H9 (cell line): ENCODE measurements around the gene CHN1. TPM values are rescaled to one million over a fixed set of nuclear protein-coding genes. Genes with fewer than 3 reads are reported as not detected.

Experiments
- DNase-seq: peaks from one replicate; pipeline ENCODE4 v3.0.0-alpha.2; 2017
- H2AFZ ChIP-seq: one replicate; pipeline ENCODE4 v1.6.1; 2013; ENCODE audit warnings: mild to moderate bottlenecking, low read length, control low read depth, moderate library complexity
- H2AK5ac ChIP-seq: 2 replicates; pipeline ENCODE4 v1.6.1; 2013; ENCODE audit warnings: low read length, control low read depth, mixed read lengths; ENCODE audit not compliant: insufficient read length
- H2BK120ac ChIP-seq: one replicate; pipeline ENCODE4 v1.6.1; 2013; ENCODE audit warnings: low read depth, mild to moderate bottlenecking, low read length, control low read depth, inconsistent platforms; ENCODE audit not compliant: poor library complexity, severe bottlenecking
- H2BK12ac ChIP-seq: 2 replicates; pipeline ENCODE4 v1.6.1; 2013; ENCODE audit warnings: low read length, control low read depth, mixed read lengths, low read depth; ENCODE audit not compliant: insufficient read length
- H2BK15ac ChIP-seq: 2 replicates; pipeline ENCODE4 v1.6.1; 2013; ENCODE audit warnings: low read depth, low read length, control low read depth
- H2BK20ac ChIP-seq: one replicate; pipeline ENCODE4 v1.6.1; 2013; ENCODE audit warnings: low read depth, mild to moderate bottlenecking, low read length, control low read depth, inconsistent platforms; ENCODE audit not compliant: poor library complexity, severe bottlenecking
- H2BK5ac ChIP-seq: 2 replicates; pipeline ENCODE4 v1.6.1; 2013; ENCODE audit warnings: low read length, control low read depth, mixed read lengths; ENCODE audit not compliant: insufficient read length
- H3K14ac ChIP-seq: 2 replicates; pipeline ENCODE4 v1.6.1; 2013; ENCODE audit warnings: low read length, control low read depth; ENCODE audit not compliant: insufficient read depth
- H3K18ac ChIP-seq: 2 replicates; pipeline ENCODE4 v1.6.1; 2013; ENCODE audit warnings: low read depth, mild to moderate bottlenecking, mixed read lengths, low read length, control low read depth; ENCODE audit not compliant: insufficient read length
- H3K23ac ChIP-seq: 2 replicates; pipeline ENCODE4 v1.6.1; 2013; ENCODE audit warnings: low read length, control low read depth, mixed read lengths, low read depth; ENCODE audit not compliant: insufficient read length
- H3K23me2 ChIP-seq: 2 replicates; pipeline ENCODE4 v1.6.1; 2013; ENCODE audit warnings: low read depth, mild to moderate bottlenecking, mixed read lengths, low read length, control low read depth; ENCODE audit not compliant: insufficient read length, poor library complexity, severe bottlenecking
- H3K27ac ChIP-seq: 2 replicates; pipeline ENCODE4 v1.5.1; 2013; ENCODE audit warnings: low read length, control low read depth, mixed read lengths, low read depth; ENCODE audit not compliant: insufficient read length
- H3K27me3 ChIP-seq: 2 replicates; pipeline ENCODE4 v1.6.1; 2013; ENCODE audit warnings: low read length, control low read depth, inconsistent platforms; ENCODE audit not compliant: insufficient read depth
- H3K4ac ChIP-seq: 2 replicates; pipeline ENCODE4 v1.6.1; 2013; ENCODE audit warnings: low read depth, mild to moderate bottlenecking, control low read depth, inconsistent platforms, low read length, moderate library complexity
- H3K4me1 ChIP-seq: 2 replicates; pipeline ENCODE4 v1.6.1; 2013; ENCODE audit warnings: low read length, control low read depth, inconsistent platforms; ENCODE audit not compliant: insufficient read depth
- H3K4me2 ChIP-seq: 2 replicates; pipeline ENCODE4 v1.6.1; 2013; ENCODE audit warnings: low read length, control low read depth, mixed read lengths; ENCODE audit not compliant: insufficient read length, insufficient read depth
- H3K56ac ChIP-seq: 2 replicates; pipeline ENCODE4 v1.6.1; 2013; ENCODE audit warnings: low read depth, mild to moderate bottlenecking, mixed read lengths, low read length, control low read depth; ENCODE audit not compliant: insufficient read length
- H3K79me1 ChIP-seq: 2 replicates; pipeline ENCODE4 v1.6.1; 2013; ENCODE audit warnings: low read depth, mild to moderate bottlenecking, moderate library complexity, low read length, control low read depth, inconsistent platforms; ENCODE audit not compliant: insufficient read depth, poor library complexity, severe bottlenecking
- H3K79me2 ChIP-seq: 2 replicates; pipeline ENCODE4 v1.6.1; 2013; ENCODE audit warnings: low read length, control low read depth, inconsistent platforms; ENCODE audit not compliant: insufficient read depth
- H3K9ac ChIP-seq: 2 replicates; pipeline ENCODE4 v1.6.1; 2013; ENCODE audit warnings: low read length, control low read depth, mixed read lengths; ENCODE audit not compliant: insufficient read length; ENCODE audit errors: extremely low read depth
- H3K9me3 ChIP-seq: one replicate; pipeline ENCODE4 v1.6.1; 2013; ENCODE audit warnings: low read depth, low read length, inconsistent platforms; ENCODE audit not compliant: control insufficient read depth
- H3T11ph ChIP-seq: one replicate; pipeline ENCODE4 v1.6.1; 2013; ENCODE audit warnings: mild to moderate bottlenecking, low read length, control low read depth, inconsistent platforms
- H4K20me1 ChIP-seq: one replicate; pipeline ENCODE4 v1.6.1; 2013; ENCODE audit not compliant: control insufficient read depth, insufficient read length, insufficient read depth
- H4K5ac ChIP-seq: 2 replicates; pipeline ENCODE4 v1.6.1; 2013; ENCODE audit warnings: low read depth, mild to moderate bottlenecking, mixed read lengths, low read length, control low read depth; ENCODE audit not compliant: insufficient read length
- H4K8ac ChIP-seq: replicated peaks from 2 replicates; pipeline ENCODE4 v1.6.1; 2013; ENCODE audit warnings: low read length, control low read depth, mixed read lengths, low read depth; ENCODE audit not compliant: insufficient read length
- H4K91ac ChIP-seq: 2 replicates; pipeline ENCODE4 v1.6.1; 2013; ENCODE audit warnings: low read depth, mild to moderate bottlenecking, moderate library complexity, mixed read lengths, low read length, control low read depth; ENCODE audit not compliant: insufficient read length
- H3K27ac Mint-ChIP-seq, 3 experiments: 2 replicates in 2 of 3; 3 replicates in 1 of 3; pipeline ENCODE4 v1.8.0; 2020 to 2021; ENCODE audit warnings: mixed read lengths in 3 of 3, mild to moderate bottlenecking in 1 of 3, moderate library complexity in 1 of 3
- H3K27me3 Mint-ChIP-seq: 2 replicates; pipeline ENCODE4 v1.8.0; 2021; ENCODE audit warnings: low read depth, mild to moderate bottlenecking, moderate library complexity, mixed read lengths
- H3K36me3 Mint-ChIP-seq, 3 experiments: 2 replicates in 2 of 3; 3 replicates in 1 of 3; pipeline ENCODE4 v1.8.0; 2020 to 2021; ENCODE audit warnings: low read depth in 3 of 3, mixed read lengths in 3 of 3; ENCODE audit not compliant: insufficient read depth in 1 of 3
- H3K4me1 Mint-ChIP-seq, 2 experiments: 2 replicates each; pipeline ENCODE4 v1.8.0; 2020; ENCODE audit warnings: mixed read lengths in 2 of 2
- H3K4me3 Mint-ChIP-seq, 2 experiments: 2 replicates in 1 of 2; 3 replicates in 1 of 2; pipeline ENCODE4 v1.8.0; 2020 to 2021; ENCODE audit warnings: mild to moderate bottlenecking in 2 of 2, mixed read lengths in 2 of 2, moderate library complexity in 1 of 2
- H3K9me3 Mint-ChIP-seq, 2 experiments: 2 replicates in 1 of 2; 3 replicates in 1 of 2; pipeline ENCODE4 v1.8.0; 2020; ENCODE audit warnings: mild to moderate bottlenecking in 2 of 2, mixed read lengths in 2 of 2, moderate library complexity in 1 of 2
- WGBS: extraction: QIAGEN DNeasy Blood & Tissue Kit; methylation state at CpG from one replicate; pipeline ENCODE4 v1.1.7; 2013; ENCODE audit warnings: missing lambda C conversion rate, low lambda C conversion rate, mixed read lengths; ENCODE audit not compliant: insufficient read length; ENCODE audit errors: extremely low coverage; 5-methylcytosine and 5-hydroxymethylcytosine counted together
- total RNA-seq: library from RNA; stranded (reverse); gene quantifications from 2 replicates; pipeline ENCODE4 v1.2.1, GENCODE V29; 2021
- TF ChIP-seq, protein P1 (sequence below): fragments of 200-600 bp; sonication (generic); conservative IDR thresholded peaks from 3 replicates; pipeline ENCODE4 v1.8.0; 2021; ENCODE audit warnings: antibody characterized with exemption, mild to moderate bottlenecking

The CHN1 gene
- total RNA-seq, 1 experiment from 2014 or later: 33.9 TPM

DNA sequence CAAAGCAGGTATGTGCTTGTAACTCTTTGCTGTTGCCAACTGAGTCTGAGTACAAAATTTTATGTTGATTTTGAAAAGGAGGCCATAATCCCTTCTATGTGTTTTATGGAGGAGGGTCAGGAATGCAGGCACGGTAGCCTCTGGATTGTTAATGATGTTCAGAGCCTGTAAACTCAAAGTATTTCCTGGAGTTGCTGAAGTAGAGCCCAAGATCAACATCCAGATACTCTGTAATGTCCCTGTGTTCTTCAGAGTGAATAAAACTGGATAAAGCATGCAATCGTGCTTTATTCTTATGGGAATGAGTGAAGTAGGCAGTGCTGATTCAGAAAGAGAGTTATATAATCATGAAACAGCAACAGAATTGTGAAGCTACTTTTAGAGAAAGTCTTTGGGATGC, 179.1 kb downstream of the CHN1 start:
- Histone ChIP-seq H3K79me1 (no peaks in the 10 kb centered on the region), H2BK5ac (no peak overlapping the region), H3K4me2 (no peak overlapping the region), H3K4me1 (peaks cover 13% of the 10 kb centered on the region), H2AK5ac (no peak overlapping the region), H3K23ac (no peak overlapping the region), H3K56ac (no peak overlapping the region), H4K91ac (no peak overlapping the region), H3K27me3 (no peaks in the 10 kb centered on the region), H3K9ac (no peak overlapping the region), H2BK12ac (no peak overlapping the region), H3K23me2 (peaks cover 2% of the 10 kb centered on the region), H2BK120ac (no peak overlapping the region), H4K20me1 (no peaks in the 10 kb centered on the region), H4K8ac (no peak overlapping the region), H2AFZ (no peak overlapping the region), H2BK15ac (no peak overlapping the region), H3K27ac (no peak overlapping the region), H3K9me3 (no peaks in the 10 kb centered on the region), H3T11ph (no peak overlapping the region), H3K18ac (no peak overlapping the region), H3K4ac (no peak overlapping the region), H3K14ac (no peak overlapping the region), H2BK20ac (no peak overlapping the region), H4K5ac (no peak overlapping the region), H3K79me2 (no peaks in the 10 kb centered on the region)
- TF ChIP-seq, protein P1, sequence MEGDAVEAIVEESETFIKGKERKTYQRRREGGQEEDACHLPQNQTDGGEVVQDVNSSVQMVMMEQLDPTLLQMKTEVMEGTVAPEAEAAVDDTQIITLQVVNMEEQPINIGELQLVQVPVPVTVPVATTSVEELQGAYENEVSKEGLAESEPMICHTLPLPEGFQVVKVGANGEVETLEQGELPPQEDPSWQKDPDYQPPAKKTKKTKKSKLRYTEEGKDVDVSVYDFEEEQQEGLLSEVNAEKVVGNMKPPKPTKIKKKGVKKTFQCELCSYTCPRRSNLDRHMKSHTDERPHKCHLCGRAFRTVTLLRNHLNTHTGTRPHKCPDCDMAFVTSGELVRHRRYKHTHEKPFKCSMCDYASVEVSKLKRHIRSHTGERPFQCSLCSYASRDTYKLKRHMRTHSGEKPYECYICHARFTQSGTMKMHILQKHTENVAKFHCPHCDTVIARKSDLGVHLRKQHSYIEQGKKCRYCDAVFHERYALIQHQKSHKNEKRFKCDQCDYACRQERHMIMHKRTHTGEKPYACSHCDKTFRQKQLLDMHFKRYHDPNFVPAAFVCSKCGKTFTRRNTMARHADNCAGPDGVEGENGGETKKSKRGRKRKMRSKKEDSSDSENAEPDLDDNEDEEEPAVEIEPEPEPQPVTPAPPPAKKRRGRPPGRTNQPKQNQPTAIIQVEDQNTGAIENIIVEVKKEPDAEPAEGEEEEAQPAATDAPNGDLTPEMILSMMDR: no peak
- no peaks in the 10 kb centered on the region; a peak in 1 of 5 replicates for H3K9me3 Mint-ChIP-seq
- peak overlapping the region; percentile 12 to 80 (median 19); a peak in 5 of 7 replicates for H3K27ac Mint-ChIP-seq
- H3K4me3 Mint-ChIP-seq: no peak overlapping the region
- peaks cover 37 to 45% of the 10 kb centered on the region in 2 experiments for H3K4me1 Mint-ChIP-seq
- no peaks in the 10 kb centered on the region for H3K27me3 Mint-ChIP-seq
- no peak for DNase-seq
- WGBS: no CpG with 5 or more reads among the region's 2 CpGs
- peaks cover 24 to 34% (median 25%) of the 10 kb centered on the region in 3 experiments for H3K36me3 Mint-ChIP-seq
